Endothelial cell of umbilical vein (primary cell): ENCODE results near the gene LRRIQ4. TPM values are rescaled to one million over a fixed set of nuclear protein-coding genes. Genes with fewer than 3 reads are reported as not detected.
A peak's percentile ranks its signal among the peaks of the same experiment; 100 is the strongest.

Source experiments
- BruUV-seq: library from RNA; stranded (reverse); fragments of 400-500 nt; replicated peaks from 2 replicates; lab custom pipeline; 2021; lab: Mats Ljungman, UMichigan
- CTCF ChIA-PET: fragments of 300-600, 350-600 bp; sonication (Branson Sonifier 250); formaldehyde crosslinking; loops from one replicate; lab custom pipeline; 2021; ENCODE audit warnings: antibody characterized with exemption, inconsistent platforms; lab: Charles Lee
- POLR2A ChIA-PET: fragments of 300-600, 350-600 bp; sonication (Branson Sonifier 250); formaldehyde crosslinking; loops from one replicate; lab custom pipeline; 2021; ENCODE audit warnings: antibody characterized with exemption, inconsistent platforms; lab: Charles Lee
- DNase-seq: peaks from one replicate; pipeline ENCODE4 v3.0.0-alpha.2; 2011; ENCODE audit warnings: low read depth, low spot score
- FAIRE-seq: peaks from 2 replicates; lab custom pipeline; 2011; peaks lifted over from hg19 to GRCh38; lab: Jason Lieb, UNC
- H2AFZ ChIP-seq: 2 replicates; pipeline ENCODE4 v1.6.0; 2012; ENCODE audit warnings: low read depth, low read length, control low read depth, inconsistent platforms
- H3K27ac ChIP-seq: 2 replicates; pipeline ENCODE4 v1.5.1; 2011; ENCODE audit warnings: low read depth, mild to moderate bottlenecking, control low read depth, low read length, moderate library complexity; ENCODE audit not compliant: insufficient read depth
- H3K27me3 ChIP-seq, 2 experiments: 2 replicates each; pipeline versions ENCODE4 v1.6.0 to v1.6.1; 2011; ENCODE audit warnings: low read length in 2 of 2, mixed read lengths in 1 of 2; ENCODE audit not compliant: control insufficient read depth in 2 of 2, insufficient read depth in 2 of 2
- H3K36me3 ChIP-seq, 2 experiments: 2 replicates in 1 of 2; 3 replicates in 1 of 2; pipeline ENCODE4 v1.5.1; 2011; ENCODE audit warnings: low read length in 2 of 2, mild to moderate bottlenecking in 1 of 2, moderate library complexity in 1 of 2; ENCODE audit not compliant: control insufficient read depth in 2 of 2, insufficient read depth in 2 of 2; ENCODE audit errors: extremely low read depth in 1 of 2
- H3K4me1 ChIP-seq: 3 replicates; pipeline ENCODE4 v1.5.1; 2011; ENCODE audit warnings: mild to moderate bottlenecking, low read length; ENCODE audit not compliant: control insufficient read depth, insufficient read depth; ENCODE audit errors: extremely low read depth
- H3K4me2 ChIP-seq: 2 replicates; pipeline ENCODE4 v1.6.1; 2011; ENCODE audit warnings: low read length, control low read depth, mixed read lengths; ENCODE audit not compliant: insufficient read depth
- H3K4me3 ChIP-seq, 3 experiments: fragments of 200-600 bp in 1 of 3; sonication (generic), shearing (Covaris generic) in 1 of 3; replicated peaks in 1 of 3; 2 replicates each; pipeline ENCODE4 v1.5.1; 2011 to 2016; ENCODE audit warnings: control low read depth in 3 of 3, low read length in 3 of 3, mild to moderate bottlenecking in 2 of 3, inconsistent platforms in 1 of 3, low read depth in 1 of 3, moderate library complexity in 1 of 3; ENCODE audit not compliant: insufficient read depth in 1 of 3
- H3K79me2 ChIP-seq: 2 replicates; pipeline ENCODE4 v1.6.0; 2012; ENCODE audit warnings: low read length, inconsistent platforms; ENCODE audit not compliant: control insufficient read depth, insufficient read depth
- H3K9ac ChIP-seq: replicated peaks from 2 replicates; pipeline ENCODE3; 2011; ENCODE audit warnings: low read length, control low read depth; ENCODE audit not compliant: insufficient read depth; ENCODE audit errors: extremely low read depth
- H3K9me1 ChIP-seq: replicated peaks from 3 replicates; pipeline ENCODE4 v1.6.0; 2011; ENCODE audit warnings: mild to moderate bottlenecking, low read length; ENCODE audit not compliant: control insufficient read depth, insufficient read depth; ENCODE audit errors: extremely low read depth
- H3K9me3 ChIP-seq: replicated peaks from 2 replicates; pipeline ENCODE4 v1.5.1; 2012; ENCODE audit warnings: low read length, inconsistent platforms; ENCODE audit not compliant: control insufficient read depth, insufficient read depth
- H4K20me1 ChIP-seq: replicated peaks from 2 replicates; pipeline ENCODE3; 2011; ENCODE audit warnings: mild to moderate bottlenecking, low read length; ENCODE audit not compliant: control insufficient read depth, insufficient read depth; ENCODE audit errors: extremely low read depth
- EZH2 ChIP-seq: IDR thresholded peaks from 2 replicates; pipeline ENCODE4 v1.6.1; 2012; ENCODE audit warnings: borderline replicate concordance, low read depth, mild to moderate bottlenecking, moderate library complexity, low read length, inconsistent platforms; ENCODE audit not compliant: severe bottlenecking
- FOS ChIP-seq: IDR thresholded peaks from 2 replicates; pipeline ENCODE4 v1.6.1; 2011; ENCODE audit warnings: mild to moderate bottlenecking, low read length, moderate library complexity, borderline replicate concordance; ENCODE audit not compliant: insufficient read depth
- GATA2 ChIP-seq: IDR thresholded peaks from 2 replicates; pipeline ENCODE4 v1.7.0; 2011; ENCODE audit warnings: low read depth, mild to moderate bottlenecking, moderate library complexity, mixed read lengths, low read length; ENCODE audit not compliant: insufficient read length, insufficient read depth
- JUN ChIP-seq: IDR thresholded peaks from 2 replicates; pipeline ENCODE4 v1.6.1; 2011; ENCODE audit warnings: borderline replicate concordance, low read depth; ENCODE audit not compliant: insufficient read length, insufficient read depth
- MYC ChIP-seq: IDR thresholded peaks from one replicate; pipeline ENCODE4 v1.6.1; 2011; ENCODE audit warnings: mild to moderate bottlenecking, low read depth, low read length
- POLR2A ChIP-seq: IDR thresholded peaks from 2 replicates; pipeline ENCODE4 v1.6.1; 2012; ENCODE audit warnings: low read depth, mild to moderate bottlenecking, control low read depth, low read length
- POLR2AphosphoS5 ChIP-seq: IDR thresholded peaks from 2 replicates; pipeline ENCODE4 v1.6.1; 2012; ENCODE audit warnings: low read depth, mild to moderate bottlenecking, control low read depth, low read length, moderate library complexity; ENCODE audit not compliant: insufficient read depth
- dilution Hi-C: fragments of 300-500 bp; cut with MboI; formaldehyde crosslinking; loops from one replicate; pipeline ENCODE4 v1.15.0; 2019; ENCODE audit warnings: low sequenced_read_pairs; ENCODE audit not compliant: extremely low pct_ligation_motif_present
- intact Hi-C: fragments of 100-400 bp; cut with micrococcal nuclease; formaldehyde crosslinking; loops from one replicate; pipeline ENCODE4 v1.10.0; 2022
- polyA plus RNA-seq, 4 experiments: library from polyadenylated mRNA; depleted of rRNA in 3 of 4; stranded (reverse) in 3 of 4; unstranded in 1 of 4; fragments of >200 nt; gene quantifications; 2 replicates each; pipeline versions ENCODE4 v1.2.1 to v1.2.3, GENCODE V29; 2011 to 2012; ENCODE audit warnings: missing spikeins in 1 of 4
- total RNA-seq: library from RNA; stranded (reverse); gene quantifications from 2 replicates; pipeline ENCODE4 v1.2.3, GENCODE V29; 2021
- TF ChIP-seq, protein P1 (sequence below), 2 donors: IDR thresholded peaks; 1 replicate in 1 of 2; 2 replicates in 1 of 2; pipeline ENCODE4 v1.5.1; 2011; ENCODE audit warnings: low read length in 2 of 2, mild to moderate bottlenecking in 2 of 2, moderate library complexity in 2 of 2, control low read depth in 1 of 2, inconsistent platforms in 1 of 2, low read depth in 1 of 2; ENCODE audit not compliant: insufficient read depth in 1 of 2; ENCODE audit errors: extremely low read depth in 1 of 2
- TF ChIP-seq, protein P2 (sequence below): IDR thresholded peaks from 2 replicates; pipeline ENCODE4 v1.6.1; 2011; ENCODE audit not compliant: insufficient read depth, insufficient read length

LRRIQ4 gene
- total and polyA plus RNA-seq, 2 donors (not counting 3 experiments of a cell fraction or from before 2014, with no cell fraction given): 0.04 TPM; not detected in 1

DNA sequence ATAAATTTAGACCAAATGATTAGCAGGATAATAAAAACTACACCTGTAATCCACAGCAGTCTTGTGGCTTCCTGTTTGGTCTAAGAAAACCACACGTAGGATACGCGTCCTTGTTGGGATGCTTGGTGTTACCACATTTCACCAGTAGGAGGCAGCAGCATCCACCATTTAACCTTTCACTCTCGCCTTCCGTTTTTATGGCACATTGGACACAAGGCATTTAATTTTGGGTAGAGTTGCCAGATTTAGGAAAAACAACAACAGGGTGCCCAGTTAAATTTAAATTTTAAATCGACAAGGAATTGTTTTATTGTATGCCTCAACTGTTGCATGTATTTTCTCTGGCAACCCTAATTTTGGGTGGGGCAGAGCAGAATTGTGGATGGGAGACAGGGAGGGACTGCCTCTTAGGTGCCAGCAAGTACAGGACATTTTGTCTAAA is 50.8 kb downstream of the LRRIQ4 start:
- Histone ChIP-seq H3K27me3 (peaks cover 0 to 2% of the 10 kb centered on the region in 2 experiments), H3K9me3 (no peaks in the 10 kb centered on the region), H3K4me1 (no peaks in the 10 kb centered on the region), H3K9ac (no peak overlapping the region), H4K20me1 (no peaks in the 10 kb centered on the region), H3K36me3 (no peaks in the 10 kb centered on the region), H3K4me3 (no peak overlapping the region), H3K27ac (no peak overlapping the region), H3K4me2 (no peak overlapping the region), H2AFZ (no peak overlapping the region), H3K9me1 (no peaks in the 10 kb centered on the region), H3K79me2 (no peaks in the 10 kb centered on the region)
- TF ChIP-seq POLR2AphosphoS5: no peak
- TF ChIP-seq, protein P1, sequence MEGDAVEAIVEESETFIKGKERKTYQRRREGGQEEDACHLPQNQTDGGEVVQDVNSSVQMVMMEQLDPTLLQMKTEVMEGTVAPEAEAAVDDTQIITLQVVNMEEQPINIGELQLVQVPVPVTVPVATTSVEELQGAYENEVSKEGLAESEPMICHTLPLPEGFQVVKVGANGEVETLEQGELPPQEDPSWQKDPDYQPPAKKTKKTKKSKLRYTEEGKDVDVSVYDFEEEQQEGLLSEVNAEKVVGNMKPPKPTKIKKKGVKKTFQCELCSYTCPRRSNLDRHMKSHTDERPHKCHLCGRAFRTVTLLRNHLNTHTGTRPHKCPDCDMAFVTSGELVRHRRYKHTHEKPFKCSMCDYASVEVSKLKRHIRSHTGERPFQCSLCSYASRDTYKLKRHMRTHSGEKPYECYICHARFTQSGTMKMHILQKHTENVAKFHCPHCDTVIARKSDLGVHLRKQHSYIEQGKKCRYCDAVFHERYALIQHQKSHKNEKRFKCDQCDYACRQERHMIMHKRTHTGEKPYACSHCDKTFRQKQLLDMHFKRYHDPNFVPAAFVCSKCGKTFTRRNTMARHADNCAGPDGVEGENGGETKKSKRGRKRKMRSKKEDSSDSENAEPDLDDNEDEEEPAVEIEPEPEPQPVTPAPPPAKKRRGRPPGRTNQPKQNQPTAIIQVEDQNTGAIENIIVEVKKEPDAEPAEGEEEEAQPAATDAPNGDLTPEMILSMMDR (IDR thresholded peaks at IDR 0.05; ENCODE audit: extremely low read depth in 1 of 2, insufficient read depth in 1 of 2, low read depth in 1 of 2, low read length in 2 of 2): peak; percentile 81 to 86
- no peak for TF ChIP-seq EZH2
- no peak for TF ChIP-seq JUN
- peak; percentile 81 for DNase-seq
- FAIRE-seq: peak; percentile 96
- intact Hi-C loops: loop anchor here (1.0 to 10.0 kb wide), 8 partner anchors 101 to 731 kb away; partner anchors contain the start of genes GPR160 and PHC3
- ChIA-PET POLR2A (no interaction called here), CTCF (interaction anchor here (1.0 to 2.9 kb wide), 8 partner anchors 8 to 216 kb away, joined by 3 to 18 read pairs (median 6); no protein-coding TSS in a partner anchor)
- dilution Hi-C loops: no loop called here
- no TSS peak for BruUV-seq

DNA sequence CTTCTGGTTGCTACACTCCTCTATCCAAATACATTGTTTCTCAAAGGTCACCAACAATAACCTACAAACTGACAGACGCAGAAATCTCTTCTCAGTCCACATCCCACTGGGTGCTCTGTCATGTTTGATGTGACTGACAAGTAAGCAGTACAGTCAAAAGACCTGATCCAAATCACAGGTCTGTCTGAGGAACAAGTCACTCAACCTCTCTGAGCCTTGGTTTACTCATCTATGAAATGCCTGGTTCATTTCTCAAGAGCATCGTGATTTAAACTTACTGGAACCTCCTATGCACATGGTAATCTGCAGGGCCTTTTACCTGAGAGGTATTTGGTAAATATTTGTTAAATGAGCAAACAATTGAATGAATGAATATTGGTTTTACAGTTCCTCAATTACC is 51.6 kb downstream of the LRRIQ4 start:
- Histone ChIP-seq H3K9me1 (no peaks in the 10 kb centered on the region), H3K79me2 (no peaks in the 10 kb centered on the region), H3K36me3 (no peaks in the 10 kb centered on the region), H3K9ac (no peak overlapping the region), H3K9me3 (no peaks in the 10 kb centered on the region), H3K4me3 (no peak overlapping the region), H2AFZ (no peak overlapping the region), H3K27ac (no peak overlapping the region), H3K4me1 (no peaks in the 10 kb centered on the region), H3K4me2 (no peak overlapping the region), H3K27me3 (peaks cover 0 to 2% of the 10 kb centered on the region in 2 experiments), H4K20me1 (no peaks in the 10 kb centered on the region)
- DNase-seq (no peak), FAIRE-seq (no peak)
- dilution Hi-C loops: no loop called here
- ChIA-PET CTCF (interaction anchor here (0.7 to 1.5 kb wide), 3 partner anchors 55 to 157 kb away, joined by 3 to 5 read pairs (median 5); no protein-coding TSS in a partner anchor), POLR2A (no interaction called here)
- BruUV-seq: no TSS peak
- TF ChIP-seq, protein P1 (IDR thresholded peaks at IDR 0.05; ENCODE audit: extremely low read depth in 1 of 2, insufficient read depth in 1 of 2, low read depth in 1 of 2, low read length in 2 of 2): no peak
- TF ChIP-seq EZH2 (no peak), JUN (no peak), POLR2AphosphoS5 (no peak), FOS (no peak), GATA2 (no peak), POLR2A (no peak), MYC (no peak)
- TF ChIP-seq, protein P2, sequence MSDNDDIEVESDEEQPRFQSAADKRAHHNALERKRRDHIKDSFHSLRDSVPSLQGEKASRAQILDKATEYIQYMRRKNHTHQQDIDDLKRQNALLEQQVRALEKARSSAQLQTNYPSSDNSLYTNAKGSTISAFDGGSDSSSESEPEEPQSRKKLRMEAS: no peak
- intact Hi-C loops: loop anchor here (5.0 to 10.0 kb wide), 4 partner anchors 173 to 732 kb away; partner anchors contain the start of genes GPR160 and PHC3
